GM23248 (cell line): ENCODE data around the gene VIPR2.

ENCODE experiments used
- EZH2 ChIP-seq: fragments of 200-600 bp; sonication (generic); IDR thresholded peaks from 2 replicates; pipeline ENCODE4 v1.6.1; 2018; ENCODE audit warnings: antibody characterized with exemption, mild to moderate bottlenecking; ENCODE audit not compliant: insufficient read depth, poor library complexity, severe bottlenecking
- EZH2phosphoT487 ChIP-seq: fragments of 200-600 bp; sonication (generic); IDR thresholded peaks from 2 replicates; pipeline ENCODE4 v1.6.1; 2018; ENCODE audit warnings: antibody characterized with exemption, moderate library complexity, mild to moderate bottlenecking, low read depth; ENCODE audit not compliant: insufficient read depth

DNA sequence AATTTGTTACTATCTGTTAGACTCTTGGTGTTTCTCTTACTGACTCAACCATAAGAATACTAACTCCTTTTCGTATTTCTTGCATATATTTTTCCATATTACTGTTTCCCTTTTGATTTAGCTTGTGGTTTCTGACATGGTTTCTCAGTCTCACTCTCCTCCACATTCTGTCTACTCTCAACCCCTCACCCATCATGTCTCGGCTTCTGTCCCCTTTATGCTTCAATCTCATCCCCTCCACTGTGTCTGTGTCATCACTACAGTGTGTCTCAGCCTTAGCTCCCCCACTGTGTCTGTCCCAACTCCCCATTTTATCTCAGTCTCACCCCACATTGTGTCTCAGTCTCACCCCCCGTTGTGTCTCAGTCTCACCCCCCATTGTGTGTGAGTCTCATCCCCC is 126.9 kb downstream of the VIPR2 start:
- TF ChIP-seq EZH2phosphoT487 = no peak
- no peak for TF ChIP-seq EZH2
